Kidney epithelial cell (primary cell): ENCODE data around the gene DENND6B. TPM values are rescaled to one million over a fixed set of nuclear protein-coding genes. Genes with fewer than 3 reads are reported as not detected.
A peak's percentile ranks its signal among the peaks of the same experiment; 100 is the strongest.

Experiments used
- DNase-seq: peaks from one replicate; pipeline ENCODE4 v3.0.0-alpha.2; 2010; ENCODE audit warnings: low read depth
- H3K27me3 ChIP-seq: 2 replicates; pipeline ENCODE4 v1.6.0; 2011; ENCODE audit warnings: low read length; ENCODE audit not compliant: control insufficient read depth, insufficient read depth
- H3K36me3 ChIP-seq: 2 replicates; pipeline ENCODE4 v1.5.1; 2011; ENCODE audit warnings: low read length; ENCODE audit not compliant: control insufficient read depth, insufficient read depth
- H3K4me3 ChIP-seq: 2 replicates; pipeline ENCODE4 v1.5.1; 2011; ENCODE audit warnings: low read depth, mild to moderate bottlenecking, control low read depth, low read length
- total RNA-seq: library from RNA; depleted of rRNA; stranded (reverse); fragments of >200 nt; gene quantifications from 2 replicates; pipeline ENCODE4 v1.2.3, GENCODE V29; 2015
- TF ChIP-seq, protein P1 (sequence below): IDR thresholded peaks from 2 replicates; pipeline ENCODE4 v1.5.1; 2011; ENCODE audit warnings: mild to moderate bottlenecking, moderate library complexity, low read length, control low read depth, inconsistent platforms; ENCODE audit not compliant: insufficient read depth, poor library complexity, severe bottlenecking

The DENND6B gene
- total RNA-seq, 1 donor from 2014 or later: 4.5 TPM

DNA sequence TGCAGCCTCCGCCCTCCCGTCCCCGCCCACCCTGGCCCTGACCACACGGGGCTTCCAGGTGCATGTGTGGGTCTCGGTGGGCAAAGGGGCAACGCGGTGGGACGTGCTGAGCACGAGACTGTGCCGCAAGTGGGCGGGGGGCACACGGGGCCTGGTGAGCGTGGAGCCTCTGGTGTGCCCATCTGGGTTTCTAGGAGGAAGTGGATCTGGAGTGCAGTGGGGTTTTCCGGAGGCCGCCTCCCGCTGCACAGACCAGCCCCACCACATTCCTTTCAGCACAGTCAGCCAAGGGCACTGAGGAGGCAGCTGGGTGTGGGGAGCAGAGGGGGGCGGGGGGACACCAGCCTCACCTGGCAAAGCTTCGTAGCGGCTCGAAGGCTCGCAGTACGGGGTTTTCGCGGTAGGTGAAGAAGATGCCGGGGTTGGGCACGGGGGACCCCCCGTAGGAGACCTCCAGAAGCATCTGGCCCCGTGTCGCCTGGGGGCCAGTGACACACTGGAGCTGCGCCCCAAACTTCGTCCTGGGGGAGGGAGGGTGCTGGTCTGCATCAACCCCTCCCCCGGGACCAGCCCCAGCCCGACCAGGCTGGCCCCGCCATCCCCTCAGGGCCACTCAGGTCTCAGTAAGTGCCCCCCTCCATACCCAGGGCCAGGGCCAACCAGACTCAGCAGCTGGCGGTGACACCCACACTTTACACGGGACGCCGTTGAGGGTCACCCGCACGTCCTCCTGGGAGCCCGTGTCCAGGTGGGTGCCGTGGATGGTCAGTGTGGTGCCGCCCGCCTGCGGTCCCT, 44.3 kb downstream of the DENND6B start:
- H3K27me3 ChIP-seq: no peaks in the 10 kb centered on the region
- H3K4me3 ChIP-seq: no peak overlapping the region
- H3K36me3 ChIP-seq: peaks cover 6% of the 10 kb centered on the region
- DNase-seq: peak; percentile 67
- TF ChIP-seq, protein P1, sequence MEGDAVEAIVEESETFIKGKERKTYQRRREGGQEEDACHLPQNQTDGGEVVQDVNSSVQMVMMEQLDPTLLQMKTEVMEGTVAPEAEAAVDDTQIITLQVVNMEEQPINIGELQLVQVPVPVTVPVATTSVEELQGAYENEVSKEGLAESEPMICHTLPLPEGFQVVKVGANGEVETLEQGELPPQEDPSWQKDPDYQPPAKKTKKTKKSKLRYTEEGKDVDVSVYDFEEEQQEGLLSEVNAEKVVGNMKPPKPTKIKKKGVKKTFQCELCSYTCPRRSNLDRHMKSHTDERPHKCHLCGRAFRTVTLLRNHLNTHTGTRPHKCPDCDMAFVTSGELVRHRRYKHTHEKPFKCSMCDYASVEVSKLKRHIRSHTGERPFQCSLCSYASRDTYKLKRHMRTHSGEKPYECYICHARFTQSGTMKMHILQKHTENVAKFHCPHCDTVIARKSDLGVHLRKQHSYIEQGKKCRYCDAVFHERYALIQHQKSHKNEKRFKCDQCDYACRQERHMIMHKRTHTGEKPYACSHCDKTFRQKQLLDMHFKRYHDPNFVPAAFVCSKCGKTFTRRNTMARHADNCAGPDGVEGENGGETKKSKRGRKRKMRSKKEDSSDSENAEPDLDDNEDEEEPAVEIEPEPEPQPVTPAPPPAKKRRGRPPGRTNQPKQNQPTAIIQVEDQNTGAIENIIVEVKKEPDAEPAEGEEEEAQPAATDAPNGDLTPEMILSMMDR: no peak

DNA sequence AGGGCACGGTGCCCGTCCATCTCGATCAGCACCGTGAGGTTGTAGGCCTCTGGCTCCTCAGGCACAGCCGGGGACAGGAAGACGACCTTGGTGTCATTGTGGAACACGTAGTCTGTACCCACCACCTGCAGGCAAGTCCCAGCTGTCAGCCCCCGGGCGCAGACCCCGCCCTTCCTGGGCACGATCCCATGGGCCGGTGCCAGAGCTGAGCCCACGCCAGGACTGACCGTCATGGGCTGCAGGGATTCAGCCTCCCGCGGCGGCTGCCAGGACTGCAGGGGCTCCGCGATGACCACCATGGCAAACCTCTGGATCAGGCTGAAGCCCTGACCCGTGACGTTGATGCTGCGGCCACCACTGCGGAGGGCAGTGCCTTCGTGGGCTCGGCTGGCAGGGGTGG, 44.9 kb downstream of the DENND6B start:
- Histone ChIP-seq H3K27me3 (no peaks in the 10 kb centered on the region), H3K4me3 (no peak overlapping the region), H3K36me3 (peaks cover 6% of the 10 kb centered on the region)
- TF ChIP-seq, protein P1: no peak
- DNase-seq: no peak

DNA sequence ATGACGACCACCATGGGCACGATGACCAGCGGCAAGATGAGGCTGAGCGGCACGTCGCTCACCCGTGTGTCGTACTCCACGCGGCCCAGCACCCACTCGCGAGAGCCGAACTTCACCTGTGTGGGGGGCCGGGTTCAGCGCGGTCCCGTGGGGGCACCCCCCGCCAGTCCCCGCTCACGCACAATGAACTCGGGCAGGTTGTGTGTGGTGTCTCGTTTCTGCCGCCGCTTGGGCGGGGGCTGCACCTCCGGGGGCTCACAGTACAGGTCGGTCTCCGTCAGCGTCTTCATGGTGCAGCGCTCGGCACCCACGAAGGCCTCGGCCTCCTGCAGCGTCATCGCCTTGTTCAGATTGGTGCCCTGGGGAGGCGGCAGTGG, 45.4 kb downstream of the DENND6B start:
- peaks cover 6% of the 10 kb centered on the region for H3K36me3 ChIP-seq
- H3K27me3 ChIP-seq: no peaks in the 10 kb centered on the region
- TF ChIP-seq, protein P1: no peak
- no peak for DNase-seq
- no peak overlapping the region for H3K4me3 ChIP-seq

DNA sequence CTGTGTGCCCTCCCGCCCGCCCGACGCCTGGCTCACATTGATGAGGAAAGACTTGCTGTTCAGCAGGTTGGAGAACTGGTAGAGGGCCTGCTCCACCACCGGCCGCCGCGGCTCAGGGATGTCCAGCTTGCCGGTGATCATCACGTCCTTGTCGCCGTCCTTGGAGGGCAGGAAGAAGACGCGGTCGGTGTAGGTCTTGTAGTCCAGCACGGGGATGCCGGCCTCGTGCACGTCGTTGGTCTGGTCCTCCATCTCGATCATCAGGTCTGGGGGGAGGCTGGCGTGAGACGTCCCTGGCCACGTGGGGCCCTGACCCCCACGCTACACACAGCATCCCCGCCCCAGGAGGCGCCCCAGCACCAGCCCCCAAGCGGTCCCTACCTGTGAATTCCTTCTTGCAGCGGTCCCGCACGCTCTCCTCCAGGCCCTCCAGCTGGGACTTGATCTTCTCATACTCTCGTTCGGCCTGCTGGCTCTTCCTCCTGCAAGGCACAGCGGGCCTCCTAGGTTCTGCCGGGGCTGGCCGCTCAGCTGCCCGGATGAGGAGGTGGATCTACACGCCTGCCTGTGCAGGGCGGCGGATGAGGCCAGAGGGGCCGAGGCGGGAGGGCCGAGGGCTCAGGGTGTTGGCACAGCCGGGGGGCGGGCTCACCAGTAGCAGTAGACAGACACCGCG, 46.0 kb downstream of the DENND6B start:
- peaks cover 6% of the 10 kb centered on the region for H3K36me3 ChIP-seq
- H3K4me3 ChIP-seq: no peak overlapping the region
- TF ChIP-seq, protein P1: no peak
- no peaks in the 10 kb centered on the region for H3K27me3 ChIP-seq
- DNase-seq: no peak

DNA sequence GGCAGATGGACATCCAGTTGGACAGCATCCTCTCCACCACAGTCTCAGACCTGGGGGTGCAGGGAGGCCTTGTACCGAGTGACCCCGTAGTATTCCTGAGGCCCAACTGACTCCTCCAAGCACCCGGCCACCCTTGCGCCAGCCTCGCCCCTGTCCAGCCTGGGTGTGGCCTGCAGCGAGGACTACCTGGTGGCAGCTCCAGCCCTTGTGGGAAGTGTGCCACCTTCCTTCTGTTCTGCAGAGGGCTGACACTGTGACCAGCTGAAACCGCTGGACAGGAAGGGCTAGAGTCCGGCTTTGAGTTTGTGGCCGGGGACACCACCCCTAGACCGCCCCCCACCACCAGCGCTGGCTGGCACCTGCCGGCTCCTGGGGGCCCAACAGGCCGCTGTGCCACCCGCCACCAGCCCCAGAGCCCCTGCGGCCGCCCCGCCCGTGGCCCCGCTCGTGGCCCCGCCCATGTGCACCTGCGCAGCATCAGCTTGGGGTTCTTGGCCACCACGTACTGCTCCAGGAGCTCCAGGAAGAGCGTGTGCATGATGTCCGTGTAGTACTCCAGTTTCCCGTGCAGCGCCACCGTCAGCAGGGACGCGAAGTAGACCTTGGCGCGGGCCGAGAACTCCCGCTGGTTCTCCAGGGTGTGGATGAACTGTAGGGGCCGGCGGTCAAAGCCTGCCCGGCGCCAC, 46.6 kb downstream of the DENND6B start:
- Histone ChIP-seq H3K27me3 (no peaks in the 10 kb centered on the region), H3K36me3 (peaks cover 6% of the 10 kb centered on the region), H3K4me3 (no peak overlapping the region)
- DNase-seq: no peak
- TF ChIP-seq, protein P1: no peak
